Keratinocyte (primary cell): ENCODE data around the gene SLC26A9. TPM values are rescaled to one million over a fixed set of nuclear protein-coding genes. Genes with fewer than 3 reads are reported as not detected.

ENCODE experiments used
- DNase-seq: peaks from one replicate; pipeline ENCODE4 v3.0.0-alpha.2; 2011; ENCODE audit warnings: low read depth, missing footprints, low spot score
- FAIRE-seq: peaks from 2 replicates; lab custom pipeline; 2011; peaks lifted over from hg19 to GRCh38; lab: Jason Lieb, UNC
- H2AFZ ChIP-seq: 2 replicates; pipeline ENCODE4 v1.6.0; 2012; ENCODE audit warnings: low read length, control low read depth, inconsistent platforms; ENCODE audit not compliant: control insufficient read depth
- H3K27ac ChIP-seq: 2 replicates; pipeline ENCODE4 v1.5.1; 2011; ENCODE audit warnings: low read length; ENCODE audit not compliant: control insufficient read depth, insufficient read depth
- H3K27me3 ChIP-seq: 3 replicates; pipeline ENCODE4 v1.6.0; 2011; ENCODE audit warnings: low read length; ENCODE audit not compliant: control insufficient read depth, insufficient read depth; ENCODE audit errors: extremely low read depth
- H3K36me3 ChIP-seq, 2 experiments: 2 replicates in 1 of 2; 3 replicates in 1 of 2; pipeline ENCODE4 v1.5.1; 2011; ENCODE audit warnings: low read length in 2 of 2, mild to moderate bottlenecking in 1 of 2; ENCODE audit not compliant: control insufficient read depth in 2 of 2, insufficient read depth in 2 of 2; ENCODE audit errors: extremely low read depth in 1 of 2
- H3K4me1 ChIP-seq: 3 replicates; pipeline ENCODE4 v1.5.1; 2011; ENCODE audit warnings: low read length; ENCODE audit not compliant: control insufficient read depth, insufficient read depth; ENCODE audit errors: extremely low read depth
- H3K4me2 ChIP-seq: 3 replicates; pipeline ENCODE4 v1.6.0; 2011; ENCODE audit warnings: low read depth, low read length; ENCODE audit not compliant: control insufficient read depth, insufficient read depth; ENCODE audit errors: extremely low read depth
- H3K4me3 ChIP-seq, 3 experiments: fragments of 200-600 bp in 1 of 3; sonication (generic) in 1 of 3; 2 replicates in 2 of 3; 3 replicates in 1 of 3; pipeline ENCODE4 v1.5.1; 2011 to 2016; ENCODE audit warnings: low read length in 3 of 3, mild to moderate bottlenecking in 3 of 3, control low read depth in 2 of 3, inconsistent platforms in 1 of 3, low read depth in 1 of 3, mixed read lengths in 1 of 3, mixed run types in 1 of 3, moderate library complexity in 1 of 3; ENCODE audit not compliant: control insufficient read depth in 2 of 3, insufficient read depth in 2 of 3; ENCODE audit errors: extremely low read depth in 1 of 3
- H3K79me2 ChIP-seq: 2 replicates; pipeline ENCODE4 v1.6.0; 2012; ENCODE audit warnings: low read length; ENCODE audit not compliant: control insufficient read depth, insufficient read depth
- H3K9ac ChIP-seq: 3 replicates; pipeline ENCODE4 v1.6.0; 2011; ENCODE audit warnings: low read length; ENCODE audit not compliant: control insufficient read depth, insufficient read depth; ENCODE audit errors: extremely low read depth
- H3K9me1 ChIP-seq: 3 replicates; pipeline ENCODE4 v1.6.0; 2011; ENCODE audit warnings: low read length; ENCODE audit not compliant: control insufficient read depth, insufficient read depth; ENCODE audit errors: extremely low read depth
- H3K9me3 ChIP-seq: 2 replicates; pipeline ENCODE4 v1.5.1; 2012; ENCODE audit warnings: low read depth, low read length; ENCODE audit not compliant: control insufficient read depth
- H4K20me1 ChIP-seq: 3 replicates; pipeline ENCODE4 v1.6.0; 2011; ENCODE audit warnings: low read length; ENCODE audit not compliant: control insufficient read depth, insufficient read depth; ENCODE audit errors: extremely low read depth
- CTCF ChIP-seq, 3 experiments: IDR thresholded peaks in 1 of 3; conservative IDR thresholded peaks in 1 of 3; optimal IDR thresholded peaks in 1 of 3; 2 replicates in 2 of 3; 3 replicates in 1 of 3; pipeline versions ENCODE3 to v1.5.1; 2011; ENCODE audit warnings: low read length in 3 of 3, mild to moderate bottlenecking in 3 of 3, moderate library complexity in 2 of 3, control low read depth in 1 of 3, inconsistent platforms in 1 of 3; ENCODE audit not compliant: insufficient read depth in 2 of 3; ENCODE audit errors: extremely low read depth in 1 of 3
- EZH2 ChIP-seq: IDR thresholded peaks from one replicate; pipeline ENCODE4 v1.6.1; 2012; ENCODE audit warnings: inconsistent platforms, mild to moderate bottlenecking, low read length, moderate library complexity
- dilution Hi-C: fragments of 300-500 bp; cut with MboI; formaldehyde crosslinking; loops from one replicate; pipeline ENCODE4 v1.7.0; 2020; ENCODE audit warnings: low sequenced_read_pairs; ENCODE audit not compliant: extremely low pct_ligation_motif_present
- polyA plus RNA-seq, 5 experiments: library from polyadenylated mRNA; depleted of rRNA in 3 of 5; stranded (reverse) in 3 of 5; stranded (forward) in 1 of 5; unstranded in 1 of 5; fragments of >200 nt; gene quantifications; 1 replicate in 1 of 5; 2 replicates in 3 of 5; 3 replicates in 1 of 5; pipeline versions ENCODE4 v1.2.1 to v1.2.3, GENCODE V29; 2011 to 2012; ENCODE audit warnings: missing spikeins in 2 of 5, low read depth in 1 of 5, low replicate concordance in 1 of 5

Gene SLC26A9
- polyA plus RNA-seq, 1 donor (not counting 4 experiments of a cell fraction or from before 2014, with no cell fraction given) = 0.03 TPM

DNA sequence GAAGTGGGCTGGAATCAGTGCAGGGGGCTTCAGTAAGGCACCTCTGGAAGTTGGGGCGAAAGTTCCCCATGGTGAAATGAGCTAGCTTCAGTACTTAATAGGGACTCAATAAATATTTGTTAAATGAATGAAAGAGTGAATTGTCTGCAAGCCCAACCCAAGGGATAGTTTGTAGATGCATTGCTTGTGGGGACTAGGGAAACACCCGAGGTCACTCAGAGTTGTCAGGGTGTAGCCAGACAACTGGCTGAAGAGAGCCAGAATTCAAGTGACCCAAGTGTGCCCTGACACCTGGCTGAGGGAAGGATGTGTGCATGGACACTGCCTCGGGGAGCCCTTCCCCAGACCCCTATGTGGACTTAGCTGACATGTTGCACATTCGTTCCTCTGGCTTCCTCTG is 1.3 kb upstream of the SLC26A9 start:
- DNase-seq = no peak
- no peak for FAIRE-seq
- no peak for TF ChIP-seq EZH2
- no peak for TF ChIP-seq CTCF (optimal IDR thresholded peaks at IDR 0.05 in 1 of 3, IDR thresholded peaks at IDR 0.05 in 1 of 3, conservative IDR thresholded peaks at IDR 0.05 in 1 of 3; ENCODE audit: extremely low read depth in 1 of 3, insufficient read depth in 2 of 3, low read length in 3 of 3)
- no peak overlapping the region for H2AFZ ChIP-seq
- H3K27ac ChIP-seq = no peak overlapping the region
- no peak overlapping the region for H3K4me2 ChIP-seq
- H3K9me1 ChIP-seq = no peaks in the 10 kb centered on the region
- H3K9ac ChIP-seq = no peak overlapping the region
- dilution Hi-C loops = no loop called here
- H3K79me2 ChIP-seq = no peaks in the 10 kb centered on the region
- H3K36me3 ChIP-seq = no peaks in the 10 kb centered on the region
- peaks cover 81% of the 10 kb centered on the region for H3K27me3 ChIP-seq
- no peaks in the 10 kb centered on the region for H4K20me1 ChIP-seq
- H3K4me1 ChIP-seq = peaks cover 6% of the 10 kb centered on the region
- no peaks in the 10 kb centered on the region for H3K9me3 ChIP-seq
- no peak overlapping the region for H3K4me3 ChIP-seq

GRCh38 chr1:205942631-205943159 is 561 bp downstream of the SLC26A9 start:
- dilution Hi-C loops = no loop called here
- no peaks in the 10 kb centered on the region for H3K9me1 ChIP-seq
- H3K79me2 ChIP-seq = no peaks in the 10 kb centered on the region
- no peak overlapping the region for H2AFZ ChIP-seq
- TF ChIP-seq CTCF (optimal IDR thresholded peaks at IDR 0.05 in 1 of 3, IDR thresholded peaks at IDR 0.05 in 1 of 3, conservative IDR thresholded peaks at IDR 0.05 in 1 of 3; ENCODE audit: extremely low read depth in 1 of 3, insufficient read depth in 2 of 3, low read length in 3 of 3) (no peak), EZH2 (no peak)
- DNase-seq = no peak
- no peak for FAIRE-seq
- no peak overlapping the region for H3K4me2 ChIP-seq
- no peak overlapping the region for H3K4me3 ChIP-seq
- peaks cover 87% of the 10 kb centered on the region for H3K27me3 ChIP-seq
- no peak overlapping the region for H3K9ac ChIP-seq
- H3K9me3 ChIP-seq = no peaks in the 10 kb centered on the region
- H4K20me1 ChIP-seq = no peaks in the 10 kb centered on the region
- peaks cover 6% of the 10 kb centered on the region for H3K4me1 ChIP-seq
- H3K36me3 ChIP-seq = no peaks in the 10 kb centered on the region
- H3K27ac ChIP-seq = no peak overlapping the region
